Psoas muscle (tissue), 8 donors: ENCODE data around the gene SNRPA1. TPM values are rescaled to one million over a fixed set of nuclear protein-coding genes. Genes with fewer than 3 reads are reported as not detected.

ENCODE experiments used
- ATAC-seq, 4 donors: fragments of 200-7000 bp; cut with Tn5 transposase; one replicate each; pipeline ENCODE4 v1.9.1; 2020; ENCODE audit warnings: moderate library complexity in 3 of 4, mild to moderate bottlenecking in 2 of 4
- DNase-seq, 2 donors: peaks; one replicate each; pipeline ENCODE4 v3.0.0-alpha.2; 2020
- H3K27ac ChIP-seq: fragments of 200-600 bp; one replicate; pipeline ENCODE4 v1.8.0; 2022
- H3K27me3 ChIP-seq, 3 donors: fragments of 200-600 bp in 1 of 3; one replicate each; pipeline versions ENCODE4 v1.6.1 to v1.8.0; 2013 to 2022; ENCODE audit warnings: low read length in 2 of 3, mild to moderate bottlenecking in 2 of 3, moderate library complexity in 1 of 3; ENCODE audit not compliant: insufficient read depth in 3 of 3
- H3K36me3 ChIP-seq, 2 donors: fragments of 200-600 bp in 1 of 2; one replicate each; pipeline versions ENCODE4 v1.6.1 to v1.8.0; 2013 to 2022; ENCODE audit warnings: low read depth in 1 of 2, mild to moderate bottlenecking in 1 of 2, moderate library complexity in 1 of 2; ENCODE audit not compliant: insufficient read depth in 1 of 2
- H3K4me1 ChIP-seq: fragments of 200-600 bp; one replicate; pipeline ENCODE4 v1.8.0; 2022
- H3K4me3 ChIP-seq: fragments of 200-600 bp; one replicate; pipeline ENCODE4 v1.8.0; 2022; ENCODE audit warnings: mild to moderate bottlenecking
- H3K9me3 ChIP-seq: fragments of 200-600 bp; one replicate; pipeline ENCODE4 v1.8.0; 2022
- CTCF ChIP-seq: fragments of 200-600 bp; IDR thresholded peaks from one replicate; pipeline ENCODE4 v1.8.0; 2022; ENCODE audit warnings: antibody characterized with exemption
- WGBS, 3 donors: extraction: QIAGEN DNeasy Blood & Tissue Kit; methylation state at CpG; one replicate each; pipeline versions ENCODE4 v1.1.6 to v1.1.7; 2013; 5-methylcytosine and 5-hydroxymethylcytosine counted together
- intact Hi-C, 2 donors: fragments of 100-400 bp; cut with DNase I; formaldehyde crosslinking; loops; one replicate each; pipeline versions ENCODE4 v1.11.0 to v1.14.2; 2022
- polyA plus RNA-seq, 3 donors: library from polyadenylated mRNA; stranded (reverse); fragments of 200-250 nt; gene quantifications; one replicate each; pipeline ENCODE4 v1.2.3, GENCODE V29; 2013
- total RNA-seq, 4 donors: library from RNA; stranded (reverse); fragmentation: NEBNext Ultra II Directional in 2 of 4; extraction: Animal tissue kit (Norgen Biotek cat#: 25700) in 2 of 4; gene quantifications; one replicate each; pipeline versions ENCODE4 v1.2.1 to v1.2.4, GENCODE V29; 2021 to 2023
- donor health status: healthy with polysubstance abuse.
- donor health status: DM: no; HTN: no; CAD: no; lungs with moderate emphysema.
- donor health status: Bipolar disorder and iron deficiency.
- donor health status: healthy.
- donor health status: DM: yes; HTN: yes; CAD: no.
- donor health status: DM: no; HTN: no; CAD: no.
- donor health status: DM: no; HTN: no; CAD: no.
- donor health status: DM: yes; HTN: yes; CAD: no.

The SNRPA1 gene
- total and polyA plus RNA-seq, 7 donors = 14.8 to 126 (median 35.4) TPM

GRCh38 chr15:101266787-101267186 is 28.3 kb downstream of the SNRPA1 start:
- H3K36me3 ChIP-seq = peaks cover 9 to 32% of the 10 kb centered on the region in 2 donors
- intact Hi-C loops = loop anchor here in 1 of 2 donors (10.0 kb wide), 2 partner anchors 352 to 652 kb away; partner anchors contain the start of gene LRRK1
- DNase-seq (no peak), ATAC-seq (peak; percentile 15 to 33 (median 26))
- H3K9me3 ChIP-seq = no peaks in the 10 kb centered on the region
- WGBS, 3 donors = 21 to 41% (median 22%) methylated on average over 9 of the region's 9 CpGs
- no peak overlapping the region for H3K4me3 ChIP-seq
- no peaks in the 10 kb centered on the region for H3K27me3 ChIP-seq
- TF ChIP-seq CTCF = no peak
- no peaks in the 10 kb centered on the region for H3K4me1 ChIP-seq
- peak overlapping the region; percentile 41 for H3K27ac ChIP-seq

- DNase-seq (peak in 1 of 2 donors; percentile 49), ATAC-seq (peak in 3 of 4 donors; percentile 7 to 17 (median 15))
- TF ChIP-seq CTCF = no peak
- Histone ChIP-seq H3K4me3 (no peak overlapping the region), H3K36me3 (peaks cover 1 to 24% of the 10 kb centered on the region in 2 donors), H3K4me1 (no peaks in the 10 kb centered on the region), H3K9me3 (no peaks in the 10 kb centered on the region), H3K27ac (no peak overlapping the region), H3K27me3 (no peaks in the 10 kb centered on the region)
- WGBS, 3 donors = 29 to 35% (median 30%) methylated on average over 3 of the region's 3 CpGs
- intact Hi-C loops = loop anchor here in 1 of 2 donors (10.0 kb wide), 2 partner anchors 351 to 651 kb away; partner anchors contain the start of gene LRRK1
Observed at GRCh38 chr15:101266034-101266433, 29.0 kb downstream of the SNRPA1 start.

GRCh38 chr15:101264911-101265641 is 30.0 kb downstream of the SNRPA1 start:
- DNase-seq = no peak
- Histone ChIP-seq H3K4me3 (no peak overlapping the region), H3K9me3 (no peaks in the 10 kb centered on the region), H3K4me1 (no peaks in the 10 kb centered on the region), H3K36me3 (peaks cover 0 to 15% of the 10 kb centered on the region in 2 donors), H3K27me3 (no peaks in the 10 kb centered on the region), H3K27ac (no peak overlapping the region)
- intact Hi-C loops = loop anchor here in 1 of 2 donors (2.0 to 10.0 kb wide), 3 partner anchors 178 to 650 kb away; partner anchors contain the start of gene LRRK1
- 79 to 84% (median 80%) methylated on average over 17 of the region's 17 CpGs for WGBS, 3 donors
- no peak for TF ChIP-seq CTCF
- ATAC-seq = no peak

GRCh38 chr15:101264011-101264410 is 31.0 kb downstream of the SNRPA1 start:
- no peaks in the 10 kb centered on the region for H3K4me1 ChIP-seq
- no peak for ATAC-seq
- H3K4me3 ChIP-seq = no peak overlapping the region
- H3K36me3 ChIP-seq = peaks cover 0 to 4% of the 10 kb centered on the region in 2 donors
- no peak overlapping the region for H3K27ac ChIP-seq
- 85 to 89% (median 88%) methylated on average over 4 of the region's 4 CpGs for WGBS, 3 donors
- H3K27me3 ChIP-seq = no peaks in the 10 kb centered on the region
- TF ChIP-seq CTCF = no peak
- no peak for DNase-seq
- intact Hi-C loops = loop anchor here in 1 of 2 donors (2.0 to 10.0 kb wide), 3 partner anchors 177 to 649 kb away; partner anchors contain the start of gene LRRK1
- no peaks in the 10 kb centered on the region for H3K9me3 ChIP-seq
